T-helper 1 cell (primary cell): ENCODE data around the gene TUBA4B.
"Not testable (repeated sequence)": the region's sequence is repeated elsewhere in the genome, so short reads cannot be mapped to it uniquely, and the experiment has no call there.

Source experiments
- DNase-seq, 5 donors: peaks; one replicate each; pipeline ENCODE4 v3.0.0-alpha.2; 2012 to 2020

TUBA4B gene

GRCh38 chr2:219291910-219292490, 39.0 kb downstream of the TUBA4B start:
- DNase-seq = no peak

GRCh38 chr2:219292616-219293015, 39.6 kb downstream of the TUBA4B start:
- DNase-seq = no peak

- DNase-seq = no peak
Measured at GRCh38 chr2:219293736-219294231, 40.7 kb downstream of the TUBA4B start.

- DNase-seq = peak; percentile 75 to 89 (median 83)
Measured at GRCh38 chr2:219294356-219295351, 41.6 kb downstream of the TUBA4B start.

GRCh38 chr2:219296142-219296541, 43.1 kb downstream of the TUBA4B start:
- DNase-seq = no peak

- no peak for DNase-seq
Measured at GRCh38 chr2:219296631-219297391, 43.8 kb downstream of the TUBA4B start.

GRCh38 chr2:219297766-219298456, 44.9 kb downstream of the TUBA4B start:
- no peak for DNase-seq

- DNase-seq = peak; percentile 63 to 84 (median 73)
Measured at GRCh38 chr2:219298759-219299371, 45.8 kb downstream of the TUBA4B start.

GRCh38 chr2:219299372-219299760, 46.3 kb downstream of the TUBA4B start:
- no peak for DNase-seq

- DNase-seq = no peak
Measured at GRCh38 chr2:219300022-219300421, 47.0 kb downstream of the TUBA4B start.

GRCh38 chr2:219302412-219302968, 49.4 kb downstream of the TUBA4B start:
- DNase-seq = no peak

GRCh38 chr2:219304223-219304622, 51.2 kb downstream of the TUBA4B start:
- DNase-seq = no peak

- no peak for DNase-seq
Measured at GRCh38 chr2:219306047-219306446, 53.0 kb downstream of the TUBA4B start.

- peak; percentile 34 to 57 (median 37) for DNase-seq
Measured at GRCh38 chr2:219308142-219309101, 55.4 kb downstream of the TUBA4B start.

- no peak for DNase-seq
Measured at GRCh38 chr2:219309278-219309677, 56.2 kb downstream of the TUBA4B start, which contains the start of gene PTPRN. PTPRN (minus strand) TSS chr2:219309401; CDS start chr2:219309332, 69 bp downstream.

GRCh38 chr2:219312683-219313263, 59.7 kb downstream of the TUBA4B start:
- not testable (repeated sequence) for DNase-seq

- no peak for DNase-seq
Measured at GRCh38 chr2:219314804-219315468, 61.9 kb downstream of the TUBA4B start.
